WERI-Rb-1 (cell line): ENCODE results near the gene STPG1.

Experiments
- DNase-seq: peaks from one replicate; pipeline ENCODE4 v3.0.0-alpha.2; 2020
- H3K27ac ChIP-seq: fragments of 250-450 bp; sonication (Bioruptor Pico); 2 replicates; pipeline ENCODE4 v1.5.1; 2020; ENCODE audit warnings: mild to moderate bottlenecking, moderate library complexity
- H3K27me3 ChIP-seq: fragments of 250-450 bp; sonication (Bioruptor Pico); 2 replicates; pipeline ENCODE4 v1.5.1; 2021; ENCODE audit warnings: mild to moderate bottlenecking, low read depth, moderate library complexity; ENCODE audit not compliant: insufficient read depth, severe bottlenecking
- H3K36me3 ChIP-seq: fragments of 250-450 bp; sonication (Bioruptor Pico); 2 replicates; pipeline ENCODE4 v1.5.1; 2020; ENCODE audit warnings: mild to moderate bottlenecking, moderate library complexity
- H3K4me3 ChIP-seq: 2 replicates; pipeline ENCODE4 v1.5.1; 2011; ENCODE audit warnings: low read depth, mild to moderate bottlenecking, control low read depth, low read length
- H3K9me3 ChIP-seq: fragments of 250-450 bp; sonication (Bioruptor Pico); 2 replicates; pipeline ENCODE4 v1.5.1; 2021; ENCODE audit warnings: mild to moderate bottlenecking, moderate library complexity; ENCODE audit not compliant: severe bottlenecking
- CTCF ChIP-seq: IDR thresholded peaks from 2 replicates; pipeline ENCODE4 v1.5.1; 2011; ENCODE audit warnings: low read depth, mild to moderate bottlenecking, control low read depth, inconsistent platforms, low read length

The STPG1 gene

DNA sequence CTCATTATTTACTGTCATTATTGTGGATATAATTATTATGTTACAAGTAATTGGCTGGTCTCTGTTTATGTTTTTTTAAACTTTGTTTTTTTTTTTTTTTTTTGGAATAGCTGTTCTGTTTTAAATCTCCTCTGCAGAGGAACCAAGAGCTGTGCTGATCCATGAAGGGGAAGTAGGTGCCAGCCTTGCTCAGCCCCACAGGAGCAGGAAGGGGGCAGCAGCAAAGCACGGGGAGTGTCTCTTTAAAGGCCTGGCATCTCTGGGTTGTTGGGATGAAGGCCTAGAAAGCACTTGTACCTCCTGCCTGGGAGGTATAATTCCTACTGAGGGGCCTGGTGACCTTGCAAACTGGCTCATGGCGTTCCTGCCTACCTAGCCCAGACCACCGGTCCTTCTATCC, 96.9 kb downstream of the STPG1 start:
- H3K27me3 ChIP-seq: no peaks in the 10 kb centered on the region
- no peaks in the 10 kb centered on the region for H3K36me3 ChIP-seq
- no peak overlapping the region for H3K27ac ChIP-seq
- H3K9me3 ChIP-seq: no peaks in the 10 kb centered on the region
- no peak for DNase-seq
- TF ChIP-seq CTCF: no peak
- no peak overlapping the region for H3K4me3 ChIP-seq

DNA sequence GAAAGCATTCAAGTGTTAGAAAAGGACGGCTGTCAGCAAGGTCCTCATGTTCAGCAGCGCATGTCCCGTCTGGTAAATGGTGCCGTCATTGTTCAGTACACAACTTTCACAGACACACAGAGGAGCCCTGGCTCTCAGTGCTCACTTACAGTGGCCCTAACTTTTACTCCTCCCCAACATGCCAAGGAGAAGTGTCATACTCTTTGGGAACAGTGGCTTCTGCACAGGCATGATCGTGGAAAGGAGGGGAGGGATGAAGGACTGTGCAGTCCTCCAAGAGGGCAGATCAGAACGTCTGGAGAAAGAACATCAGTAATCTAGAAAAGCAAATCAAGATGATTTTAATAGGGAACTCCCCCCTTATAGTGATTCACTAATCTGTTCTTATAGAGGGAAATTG, 98.2 kb downstream of the STPG1 start:
- H3K36me3 ChIP-seq: no peaks in the 10 kb centered on the region
- H3K27ac ChIP-seq: no peak overlapping the region
- no peak for TF ChIP-seq CTCF
- no peak overlapping the region for H3K4me3 ChIP-seq
- H3K27me3 ChIP-seq: no peaks in the 10 kb centered on the region
- no peak for DNase-seq
- no peaks in the 10 kb centered on the region for H3K9me3 ChIP-seq

- no peak overlapping the region for H3K27ac ChIP-seq
- TF ChIP-seq CTCF: no peak
- DNase-seq: no peak
These were observed 101.8 kb downstream of the STPG1 start for GRCh38 chr1:24311741-24312140.

GRCh38 chr1:24311234-24311633, 102.3 kb downstream of the STPG1 start:
- Histone ChIP-seq H3K27ac (no peak overlapping the region), H3K36me3 (no peaks in the 10 kb centered on the region), H3K27me3 (no peaks in the 10 kb centered on the region), H3K9me3 (no peaks in the 10 kb centered on the region), H3K4me3 (no peak overlapping the region)
- DNase-seq: no peak
- TF ChIP-seq CTCF: no peak

More at GRCh38 chr1:24311741-24312140, 101.8 kb downstream of the STPG1 start:
- no peaks in the 10 kb centered on the region for H3K36me3 ChIP-seq
- H3K9me3 ChIP-seq: no peaks in the 10 kb centered on the region
- H3K4me3 ChIP-seq: no peak overlapping the region
- H3K27me3 ChIP-seq: no peaks in the 10 kb centered on the region

GRCh38 chr1:24309762-24310485, 103.7 kb downstream of the STPG1 start:
- H3K4me3 ChIP-seq: no peak overlapping the region
- DNase-seq: no peak
- H3K27ac ChIP-seq: no peak overlapping the region
- TF ChIP-seq CTCF: no peak
- H3K9me3 ChIP-seq: no peaks in the 10 kb centered on the region
- H3K36me3 ChIP-seq: no peaks in the 10 kb centered on the region
- no peaks in the 10 kb centered on the region for H3K27me3 ChIP-seq

DNA sequence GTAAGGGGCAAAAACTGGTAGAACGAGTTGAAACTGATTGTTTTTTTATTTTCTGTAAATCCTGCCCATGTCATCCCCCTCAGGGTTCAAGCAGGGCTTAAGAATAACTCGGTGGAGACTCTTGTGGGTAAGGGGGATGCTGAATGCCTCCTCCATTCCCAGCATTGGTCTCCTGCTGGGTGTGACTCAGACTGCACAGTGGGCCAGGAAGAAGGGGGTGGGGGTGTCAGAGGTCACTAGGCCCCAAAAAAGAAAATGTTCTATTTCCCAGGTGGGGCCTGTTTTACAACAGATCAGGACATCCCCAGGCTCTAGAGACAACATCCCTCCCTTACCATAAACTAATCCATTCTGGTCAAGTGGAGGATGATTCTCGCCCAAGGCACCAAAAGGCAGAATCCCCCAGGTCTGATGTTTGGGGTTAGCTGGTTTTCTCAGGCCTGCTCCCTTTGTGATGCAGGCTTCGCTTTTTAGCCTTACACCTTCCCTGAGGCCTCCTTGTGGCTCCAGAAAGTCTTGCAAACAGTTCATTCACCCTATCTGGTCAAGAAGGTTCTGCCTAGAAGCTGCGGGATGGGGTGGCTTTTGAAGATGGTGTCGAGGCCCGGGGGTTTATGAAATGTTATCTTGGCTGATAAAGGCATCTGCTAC, 105.1 kb downstream of the STPG1 start:
- H3K27ac ChIP-seq: no peak overlapping the region
- no peaks in the 10 kb centered on the region for H3K36me3 ChIP-seq
- DNase-seq: no peak
- H3K4me3 ChIP-seq: no peak overlapping the region
- TF ChIP-seq CTCF: peak; percentile 21; the same call in 1 of the 2 replicates
- no peaks in the 10 kb centered on the region for H3K9me3 ChIP-seq
- H3K27me3 ChIP-seq: no peaks in the 10 kb centered on the region
